ENCODE data around the gene SIVA1. TPM values are rescaled to one million over a fixed set of nuclear protein-coding genes. Genes with fewer than 3 reads are reported as not detected.

Gene SIVA1
- total and polyA plus RNA-seq, 2 donors, result 39.9 to 280 TPM

DNA sequence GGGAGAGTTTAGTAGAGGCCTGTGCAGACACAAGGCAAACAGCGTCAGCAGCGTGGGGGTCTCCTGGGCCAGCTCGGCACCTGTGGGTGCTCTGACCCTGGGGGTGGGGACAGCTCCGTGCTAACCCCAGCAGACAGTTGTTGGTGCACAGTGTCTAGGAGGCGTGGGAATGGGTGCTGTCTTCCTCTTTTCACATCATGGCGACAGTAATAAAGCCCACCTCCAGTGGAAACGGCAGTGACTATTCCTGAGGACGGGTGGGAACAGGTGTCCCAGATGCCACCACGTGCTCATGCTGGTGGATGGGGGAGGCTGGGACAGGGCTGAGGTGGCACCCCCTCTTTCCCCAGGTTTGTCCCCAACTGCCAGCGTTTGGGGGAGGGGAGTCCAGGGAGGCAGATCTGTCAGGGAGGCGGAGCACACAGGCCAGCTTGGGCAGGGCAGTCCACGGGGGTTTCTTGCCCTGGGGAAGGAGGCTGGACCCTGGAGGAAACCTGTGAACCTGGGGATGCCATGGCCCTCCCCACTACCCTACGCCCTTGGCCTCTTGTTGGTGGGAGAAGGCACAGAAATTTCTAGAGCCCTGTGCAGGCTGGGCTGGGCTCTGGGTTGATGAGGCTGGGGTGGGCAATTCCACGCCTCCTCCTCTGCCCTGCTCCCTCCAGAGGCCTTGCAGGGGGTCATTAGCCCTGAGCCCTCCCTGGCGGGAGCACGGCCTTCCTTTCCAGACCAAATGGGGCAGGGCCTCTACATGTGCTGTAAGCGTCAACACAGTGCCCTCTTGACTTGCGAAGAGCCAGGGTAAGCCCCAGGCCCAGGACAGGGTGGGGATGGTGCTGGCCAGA, 51.8 kb downstream of the SIVA1 start:
- Histone ChIP-seq H3K4me3 (ENCODE audit: low read depth, low read length) (no peak overlapping the region), H3K27ac (ENCODE audit: low read depth) (no peak overlapping the region), H3K36me3 (ENCODE audit: insufficient read depth) (no peaks in the 10 kb centered on the region), H3K4me1 (ENCODE audit: insufficient read depth) (peaks cover 4% of the 10 kb centered on the region)
- 84% methylated on average over 18 of the region's 18 CpGs for WGBS
- DNase-seq (ENCODE audit: extremely low spot score), result no peak

DNA sequence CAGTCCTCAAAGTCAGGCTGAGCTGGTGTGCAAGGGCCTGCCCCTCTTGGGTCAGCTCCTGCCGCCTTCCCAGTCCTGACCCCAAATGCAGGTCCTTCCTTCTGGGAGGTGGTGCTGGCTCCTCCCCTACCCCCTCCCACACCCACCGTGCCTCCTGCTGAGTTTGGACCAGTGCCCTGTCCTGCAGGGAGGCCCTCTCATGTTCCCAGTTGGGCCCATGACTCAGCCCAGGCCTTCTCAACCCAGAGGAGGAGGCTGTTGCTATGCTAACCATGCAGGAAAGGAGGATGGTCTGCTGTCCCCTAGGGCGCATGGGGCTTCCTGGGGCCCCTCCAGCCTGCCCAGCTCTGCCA, 52.4 kb downstream of the SIVA1 start:
- WGBS, result 60% methylated on average over 3 of the region's 3 CpGs
- no peak overlapping the region for H3K4me3 ChIP-seq (ENCODE audit: low read depth, low read length)
- no peak for DNase-seq (ENCODE audit: extremely low spot score)
- peaks cover 4% of the 10 kb centered on the region for H3K4me1 ChIP-seq (ENCODE audit: insufficient read depth)
- no peaks in the 10 kb centered on the region for H3K36me3 ChIP-seq (ENCODE audit: insufficient read depth)
- no peak overlapping the region for H3K27ac ChIP-seq (ENCODE audit: low read depth)

DNA sequence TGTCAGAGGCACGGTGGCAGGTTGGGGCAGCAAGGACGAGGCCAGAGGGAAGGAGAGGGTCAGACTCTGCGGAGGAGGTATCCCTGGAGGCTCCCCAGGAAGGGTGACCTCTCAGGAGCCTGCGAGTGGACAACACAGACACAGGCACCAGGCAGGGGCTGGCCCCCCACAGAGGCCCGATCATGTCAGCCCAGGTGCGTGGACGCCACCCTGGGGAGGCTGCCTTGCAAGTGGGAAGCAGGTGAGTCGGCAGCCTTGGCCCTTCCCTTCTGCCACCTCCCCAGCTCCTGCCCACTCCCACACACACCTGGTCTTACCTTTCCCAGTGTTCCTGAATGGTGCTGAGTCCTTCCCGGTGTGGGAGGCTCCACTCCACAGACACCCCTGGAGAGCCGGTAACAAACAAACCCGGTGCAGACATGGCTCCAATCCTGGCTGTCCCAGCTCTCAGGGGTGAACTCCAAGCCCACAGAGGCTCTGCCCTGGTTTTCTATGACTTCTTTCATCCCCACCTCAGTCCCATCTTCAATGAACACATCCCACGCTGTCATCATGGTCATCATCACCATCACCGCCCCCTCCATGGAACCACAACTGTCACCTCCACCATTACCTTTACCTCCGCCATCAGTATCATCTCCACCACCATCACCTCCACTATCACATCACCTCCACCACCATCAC, 53.1 kb downstream of the SIVA1 start:
- WGBS, result 87% methylated on average over 14 of the region's 14 CpGs
- DNase-seq (ENCODE audit: extremely low spot score), result no peak
- H3K27ac ChIP-seq (ENCODE audit: low read depth), result no peak overlapping the region
- H3K4me3 ChIP-seq (ENCODE audit: low read depth, low read length), result no peak overlapping the region
- peaks cover 4% of the 10 kb centered on the region for H3K4me1 ChIP-seq (ENCODE audit: insufficient read depth)
- H3K36me3 ChIP-seq (ENCODE audit: insufficient read depth), result no peaks in the 10 kb centered on the region

DNA sequence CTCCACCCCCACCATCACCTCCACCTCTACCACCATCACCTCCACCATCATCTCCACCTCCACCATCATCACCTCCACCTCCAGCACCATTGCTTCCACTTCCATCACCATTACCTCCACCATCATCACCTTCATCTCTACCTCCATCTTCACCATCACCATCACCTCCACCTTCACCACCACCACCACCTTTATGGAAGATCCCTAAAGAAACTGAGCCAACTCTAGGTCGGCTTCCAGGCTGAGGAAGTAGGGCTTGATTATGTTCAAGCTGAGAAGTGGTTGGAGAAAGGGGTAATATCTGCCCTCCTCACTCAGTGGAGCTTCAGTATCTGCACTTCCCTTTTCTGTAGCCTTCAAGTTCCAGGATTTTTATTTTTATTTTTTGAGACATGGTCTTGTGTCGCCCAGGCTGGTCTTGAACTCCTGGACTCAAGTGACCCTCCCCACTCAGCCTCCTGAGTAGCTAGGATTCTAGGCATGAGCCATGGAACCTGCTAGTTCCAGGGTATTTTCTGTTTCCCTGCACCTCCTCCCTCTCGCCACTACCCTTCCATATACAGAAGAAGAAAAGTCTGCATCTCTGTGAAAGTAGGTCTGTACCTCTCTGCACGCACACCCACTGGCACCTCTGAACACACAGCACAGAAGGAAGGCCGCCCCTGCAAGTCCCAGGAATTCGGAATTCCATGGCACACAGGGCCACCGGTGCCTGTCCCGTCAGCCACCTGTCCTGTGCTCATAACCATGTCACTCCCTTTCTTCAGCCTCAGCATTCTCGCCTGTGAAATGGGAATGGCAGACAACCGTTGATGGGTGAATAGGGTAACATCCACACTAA, 53.9 kb downstream of the SIVA1 start:
- WGBS, result 89% methylated on average over 10 of the region's 10 CpGs
- no peak overlapping the region for H3K4me3 ChIP-seq (ENCODE audit: low read depth, low read length)

DNA sequence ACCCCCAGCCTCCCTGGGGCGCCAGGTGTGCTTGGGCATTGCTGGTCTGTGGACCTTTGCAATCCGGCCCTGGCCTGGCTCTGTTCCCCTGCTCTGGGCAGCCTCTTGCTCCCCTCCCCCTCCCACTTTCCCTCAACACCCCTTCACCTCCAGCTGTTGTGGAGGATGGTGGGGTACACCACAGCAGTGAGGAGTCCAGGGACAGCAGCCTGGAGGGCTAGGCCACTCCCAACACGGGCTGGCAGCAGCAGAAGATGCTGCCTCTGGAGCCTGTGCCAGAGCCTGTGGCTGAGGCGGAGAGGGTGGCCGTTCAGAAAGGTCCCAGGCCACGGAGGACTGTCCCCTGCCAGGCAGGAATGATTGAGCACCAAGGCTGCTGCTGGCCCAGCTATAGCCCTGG, 55.5 kb downstream of the SIVA1 start:
- 82% methylated on average over 6 of the region's 6 CpGs for WGBS
- H3K36me3 ChIP-seq (ENCODE audit: insufficient read depth), result no peaks in the 10 kb centered on the region
- H3K4me1 ChIP-seq (ENCODE audit: insufficient read depth), result no peaks in the 10 kb centered on the region
- H3K4me3 ChIP-seq (ENCODE audit: low read depth, low read length), result no peak overlapping the region
- DNase-seq (ENCODE audit: extremely low spot score), result no peak
- no peak overlapping the region for H3K27ac ChIP-seq (ENCODE audit: low read depth)

More for the DNA sequence above, 53.9 kb downstream of the SIVA1 start:
- H3K27ac ChIP-seq (ENCODE audit: low read depth), result no peak overlapping the region
- no peaks in the 10 kb centered on the region for H3K36me3 ChIP-seq (ENCODE audit: insufficient read depth)
- no peak for DNase-seq (ENCODE audit: extremely low spot score)
- H3K4me1 ChIP-seq (ENCODE audit: insufficient read depth), result peaks cover under 1% of the 10 kb centered on the region

Other genes starting within 250 kb of the SIVA1 start
- gene C14orf180, start 173.4 kb upstream of the SIVA1 start, total RNA-seq, result 0.42 TPM
- gene C14orf180, start 173.4 kb upstream of the SIVA1 start, polyA plus RNA-seq, result 1.2 TPM
- 1.9 TPM for gene TMEM179, start 148.4 kb upstream of the SIVA1 start, total RNA-seq
- gene TMEM179, start 148.4 kb upstream of the SIVA1 start, polyA plus RNA-seq, result 3.0 TPM
- gene INF2, start 63.5 kb upstream of the SIVA1 start, total RNA-seq, result 20.6 TPM
- gene INF2, start 63.5 kb upstream of the SIVA1 start, polyA plus RNA-seq, result 54.2 TPM
- 5.4 TPM for gene ADSS1, start 28.9 kb upstream of the SIVA1 start, total RNA-seq
- 8.4 TPM for gene ADSS1, start 28.9 kb upstream of the SIVA1 start, polyA plus RNA-seq
- 70.3 TPM for gene AKT1, start 42.6 kb downstream of the SIVA1 start, total RNA-seq
- gene AKT1, start 42.6 kb downstream of the SIVA1 start, polyA plus RNA-seq, result 162 TPM
- 3.5 TPM for gene ZBTB42, start 48.0 kb downstream of the SIVA1 start, total RNA-seq
- gene ZBTB42, start 48.0 kb downstream of the SIVA1 start, polyA plus RNA-seq, result 6.3 TPM
- 4.9 TPM for gene CEP170B, start 112.1 kb downstream of the SIVA1 start, total RNA-seq
- gene CEP170B, start 112.1 kb downstream of the SIVA1 start, polyA plus RNA-seq, result 19.2 TPM
- gene PLD4, start 171.7 kb downstream of the SIVA1 start, total RNA-seq, result 6.8 TPM
- gene PLD4, start 171.7 kb downstream of the SIVA1 start, polyA plus RNA-seq, result 0.42 TPM
- 14.5 TPM for gene AHNAK2, start 225.2 kb downstream of the SIVA1 start, total RNA-seq
- 43.2 TPM for gene AHNAK2, start 225.2 kb downstream of the SIVA1 start, polyA plus RNA-seq
- 4.7 TPM for gene CLBA1, start 232.6 kb downstream of the SIVA1 start, total RNA-seq
- gene CLBA1, start 232.6 kb downstream of the SIVA1 start, polyA plus RNA-seq, result 10.1 TPM

Data from urinary bladder (tissue), 4 donors.